Mammary epithelial cell (primary cell): ENCODE data around the gene OR2M2.

Experiments used
- CTCF ChIP-seq, 2 donors: IDR thresholded peaks in 1 of 2; conservative IDR thresholded peaks in 1 of 2; 2 replicates each; pipeline ENCODE4 v1.5.1; 2011 to 2012; ENCODE audit warnings: inconsistent platforms in 2 of 2, low read length in 2 of 2, mild to moderate bottlenecking in 2 of 2, control low read depth in 1 of 2, low read depth in 1 of 2; ENCODE audit not compliant: insufficient read depth in 1 of 2; ENCODE audit errors: extremely low read depth in 1 of 2
- EZH2 ChIP-seq: IDR thresholded peaks from 2 replicates; pipeline ENCODE4 v1.6.1; 2012; ENCODE audit warnings: low read length, inconsistent platforms, borderline replicate concordance

GRCh38 chr1:248229360-248229908 is 54.8 kb downstream of the OR2M2 start:
- TF ChIP-seq CTCF (conservative IDR thresholded peaks at IDR 0.05 in 1 of 2, IDR thresholded peaks at IDR 0.05 in 1 of 2; ENCODE audit: extremely low read depth in 1 of 2, insufficient read depth in 1 of 2, low read depth in 1 of 2, low read length in 2 of 2) (no peak), EZH2 (no peak)
